Central memory CD4-positive, alpha-beta T cell (primary cell): ENCODE measurements around the gene GIT1.
"Not testable (repeated sequence)": the region's sequence is repeated elsewhere in the genome, so short reads cannot be mapped to it uniquely, and the experiment has no call there.

Experiments used
- DNase-seq: peaks from one replicate; pipeline ENCODE4 v3.0.0; 2022

The GIT1 gene

DNA sequence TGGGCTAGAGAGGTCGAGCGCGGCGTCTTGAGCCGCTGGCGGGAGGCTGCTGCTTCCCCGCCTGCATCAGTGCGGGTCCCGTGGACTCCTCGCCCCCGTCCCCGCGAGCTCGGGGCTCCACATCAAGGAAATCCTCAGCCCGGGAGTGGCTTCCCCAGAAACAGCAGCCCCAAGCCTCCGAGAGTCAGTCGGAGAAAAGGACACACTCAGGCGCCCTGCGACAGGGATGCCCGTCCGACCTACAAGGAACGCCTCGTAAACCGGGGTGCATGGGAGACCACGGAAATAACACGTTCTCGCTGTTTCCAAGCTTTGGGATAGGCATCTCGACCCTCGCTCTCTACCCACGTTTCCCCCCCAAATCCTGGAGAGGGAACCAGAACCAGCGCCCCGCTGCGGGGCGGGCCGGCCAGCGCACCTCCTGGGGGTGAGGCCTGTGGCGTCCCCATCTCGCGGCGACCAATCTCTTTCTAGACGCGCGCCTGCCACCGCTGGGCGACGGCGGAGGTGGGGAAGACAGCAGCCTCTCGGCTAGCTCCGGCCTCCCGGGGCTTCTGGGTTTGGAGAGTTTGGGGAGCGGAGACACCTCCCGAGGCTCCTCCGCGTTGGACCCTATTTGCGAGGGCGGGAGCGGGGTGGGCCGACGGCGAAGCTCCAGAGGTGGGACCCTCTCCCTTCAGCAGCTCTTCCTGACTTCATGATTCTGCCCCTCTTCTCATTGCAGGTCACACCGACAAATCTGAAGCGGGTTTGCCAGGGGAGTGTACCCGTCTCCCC lies 21.7 kb downstream of the GIT1 start:
- DNase-seq: peak; percentile 72

DNA sequence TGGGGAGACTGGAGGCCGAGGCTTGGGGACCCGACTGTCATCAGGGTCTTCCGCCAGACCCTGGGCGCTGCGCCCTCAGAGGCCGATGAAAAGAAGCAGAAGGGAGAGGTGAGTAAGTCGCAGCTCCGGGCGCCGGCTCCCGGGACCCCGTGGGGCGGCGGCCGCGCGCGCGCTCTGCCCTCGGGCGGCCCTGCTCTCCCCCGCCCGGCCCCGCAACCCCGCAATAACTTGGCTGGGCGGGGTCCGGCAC lies 22.2 kb downstream of the GIT1 start:
- no peak for DNase-seq

DNA sequence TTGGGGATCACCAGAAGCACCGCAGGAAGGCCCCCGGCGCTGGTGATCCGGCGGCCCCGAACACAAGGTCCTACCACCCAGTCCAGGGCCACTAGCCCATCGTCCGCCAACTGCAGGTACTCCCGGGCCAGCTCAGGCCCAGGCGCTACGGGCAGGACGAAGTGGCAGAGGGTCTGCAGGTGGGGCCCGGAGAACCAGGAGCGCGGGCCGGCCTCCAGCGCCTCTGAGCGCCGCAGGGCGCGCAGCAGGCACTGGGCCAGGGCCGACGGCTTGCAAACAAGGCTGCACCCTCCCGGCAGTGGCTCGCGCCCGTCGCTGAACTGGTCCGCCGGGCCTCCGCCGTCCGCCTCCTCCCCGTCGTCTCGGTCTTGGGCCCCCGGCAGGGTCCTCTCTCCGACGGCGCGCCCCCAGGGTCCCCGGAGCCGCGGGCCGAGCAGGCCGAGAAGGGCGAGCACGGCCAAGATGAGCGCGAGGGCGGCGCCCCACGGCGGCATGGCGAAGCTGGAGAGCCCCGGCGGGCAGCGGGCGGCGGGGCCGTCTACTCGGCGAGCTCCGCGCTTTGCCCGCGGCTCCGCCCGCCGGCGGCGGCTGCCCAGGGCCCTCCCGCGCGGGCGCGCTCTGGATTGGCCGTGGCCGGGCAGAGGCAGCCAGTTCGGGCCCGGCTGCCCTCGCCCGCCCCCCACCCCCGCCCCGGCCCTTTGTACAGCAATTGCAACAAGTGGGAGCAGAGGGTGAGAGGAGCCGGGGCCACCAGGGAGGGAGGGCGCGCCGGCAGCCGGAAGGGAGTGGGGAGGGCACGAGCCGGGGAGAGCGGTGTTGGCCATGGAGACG lies 22.8 kb downstream of the GIT1 start, which contains the start of gene ABHD15:
Gene ABHD15 (minus strand): TSS at position 565 of the 831 bp plus-strand sequence. CDS start 71 bp downstream, at position 494.
- peak; percentile 59 for DNase-seq

DNA sequence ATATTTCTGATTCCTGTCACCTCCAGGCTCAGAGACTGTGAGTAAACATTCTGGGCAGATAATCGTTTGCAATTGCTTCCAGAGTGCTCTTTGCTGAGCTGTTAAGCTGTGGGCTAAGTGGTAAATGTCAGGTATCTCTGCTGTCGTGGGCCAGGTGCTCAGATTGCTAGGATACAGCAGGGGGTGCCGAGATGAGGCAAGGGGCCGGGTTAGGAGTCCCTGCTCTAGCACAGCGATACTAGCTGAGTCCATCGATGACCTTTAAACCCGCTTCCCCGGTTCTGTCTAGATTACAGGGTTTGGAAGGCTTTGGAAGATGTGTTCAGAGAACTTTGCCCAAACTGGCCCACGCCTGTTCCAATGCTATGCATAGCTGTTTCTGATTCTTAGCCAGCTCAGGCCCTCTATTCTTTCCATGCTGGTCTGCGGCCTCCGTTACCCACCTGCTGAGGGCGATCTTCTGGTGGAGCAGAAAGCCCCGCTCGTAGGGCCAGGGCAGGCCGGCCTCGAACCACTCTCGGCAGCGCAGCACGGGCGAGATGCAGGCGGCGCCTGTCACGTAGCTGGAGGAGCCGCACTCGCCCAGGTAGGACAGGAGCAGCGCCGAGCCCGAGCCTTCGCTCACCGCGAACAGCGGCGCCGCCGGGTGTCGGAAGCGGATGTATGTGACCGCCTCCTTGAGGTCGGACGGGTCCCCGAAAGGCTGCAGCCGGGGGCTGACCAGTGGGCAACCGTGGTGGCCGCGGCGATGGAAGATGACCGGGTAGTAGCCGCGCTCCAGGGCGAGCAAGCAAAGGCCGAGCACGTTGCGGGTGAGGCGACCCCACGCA lies 23.6 kb downstream of the GIT1 start:
- peak; percentile 56 for DNase-seq

DNA sequence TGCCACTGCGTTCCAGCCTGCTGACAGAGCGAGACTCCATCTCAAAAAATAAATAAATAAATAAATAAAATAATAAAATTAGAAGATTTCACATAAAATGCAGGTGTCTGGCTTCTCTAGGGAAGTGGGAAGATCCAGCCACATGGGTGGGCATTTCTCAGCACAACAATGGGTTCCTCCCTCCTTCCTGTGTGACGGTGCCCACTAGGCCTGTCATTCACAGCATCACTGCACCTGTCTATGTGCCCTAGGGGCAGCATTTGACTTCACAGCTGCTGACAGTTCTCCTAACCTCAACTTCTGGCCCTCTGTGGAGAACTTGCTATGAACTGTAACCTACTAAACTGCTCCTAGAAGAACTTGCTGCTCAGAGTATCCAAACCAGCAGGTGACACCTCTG lies 25.6 kb downstream of the GIT1 start:
- no peak for DNase-seq

DNA sequence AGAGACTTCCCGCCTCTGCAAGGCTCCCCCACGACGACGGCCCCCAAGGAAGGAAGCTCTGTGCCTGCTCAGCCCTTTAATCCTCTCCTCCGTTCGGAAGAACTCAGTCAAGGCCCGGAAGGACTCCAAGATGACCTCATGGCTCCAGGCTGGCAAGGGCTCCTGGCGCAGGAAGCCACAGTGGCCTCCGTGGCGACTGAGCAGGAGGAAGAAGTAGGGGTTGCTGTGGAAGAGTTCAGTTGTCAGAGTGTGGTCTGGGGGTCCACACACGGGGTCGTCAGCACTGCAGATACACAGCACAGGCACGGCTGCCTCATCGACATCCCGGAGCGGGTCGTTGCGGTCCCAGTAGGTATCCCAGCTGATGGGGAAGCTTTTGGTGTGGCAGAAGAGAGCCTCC lies 26.8 kb downstream of the GIT1 start:
- no peak for DNase-seq

DNA sequence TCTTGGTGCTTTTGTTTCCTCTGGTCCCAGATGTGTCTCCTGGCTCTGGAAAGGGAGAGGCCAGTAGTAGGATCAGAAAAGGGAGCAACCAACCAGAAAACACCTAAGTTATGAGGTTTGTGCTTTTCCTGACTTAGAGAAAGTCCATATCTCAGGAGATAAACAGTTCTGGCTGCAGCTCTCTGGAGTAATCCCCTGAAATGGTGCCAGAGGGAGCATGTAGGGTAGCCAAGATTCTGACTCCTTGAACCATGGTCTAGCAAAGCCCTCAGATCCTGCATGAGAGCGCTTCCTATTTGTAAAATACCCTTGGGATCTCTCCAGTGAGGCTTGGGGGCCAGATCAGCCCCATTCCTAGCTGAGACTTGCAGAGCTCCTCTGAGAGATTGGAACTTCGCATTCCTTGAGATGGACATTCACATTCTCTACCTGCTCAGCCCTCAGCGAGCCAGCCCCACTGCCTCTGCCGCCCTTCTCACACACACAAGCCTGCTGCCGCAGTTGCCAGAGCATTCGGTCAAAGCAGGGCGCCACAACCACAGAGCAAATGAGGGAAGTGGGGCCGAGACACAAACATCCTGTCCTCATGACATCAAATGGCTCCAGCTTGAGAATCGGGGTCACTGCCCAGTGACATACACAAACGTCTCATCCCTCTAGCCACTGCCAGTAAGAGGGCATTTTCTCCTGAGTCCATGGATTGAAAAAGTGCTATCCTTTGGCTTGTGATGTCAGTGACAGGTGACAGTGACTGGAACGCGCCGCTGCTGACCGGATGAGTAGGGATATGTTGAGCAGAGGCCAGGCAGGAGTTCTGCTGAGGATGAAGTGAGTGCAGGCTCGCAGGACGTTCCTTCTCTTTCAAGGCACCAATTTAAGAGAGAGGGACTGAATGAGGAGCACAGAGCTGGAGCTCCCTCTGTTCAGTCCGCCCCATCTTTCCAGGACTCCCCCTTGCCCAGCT lies 27.6 kb downstream of the GIT1 start:
- DNase-seq: no peak

DNA sequence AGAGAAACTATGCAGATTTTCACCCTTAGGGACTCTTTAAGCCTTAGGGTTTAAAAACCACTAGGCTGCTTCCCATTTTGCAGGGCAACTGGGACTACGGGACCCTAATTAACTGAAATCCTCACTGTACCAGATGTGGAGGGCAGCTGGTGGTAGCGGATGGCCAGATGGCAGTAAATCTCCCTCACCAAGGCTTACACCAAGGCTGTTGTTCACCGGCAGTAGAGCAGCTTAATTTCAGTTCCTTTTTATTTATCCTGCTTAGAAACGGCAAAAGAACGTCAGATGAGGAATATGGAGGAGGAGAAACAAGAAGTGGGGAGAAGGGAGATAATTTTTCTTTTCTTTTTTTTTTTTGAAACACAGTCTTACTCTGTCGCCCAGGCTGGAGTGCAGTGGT lies 29.1 kb downstream of the GIT1 start:
- DNase-seq: no peak

DNA sequence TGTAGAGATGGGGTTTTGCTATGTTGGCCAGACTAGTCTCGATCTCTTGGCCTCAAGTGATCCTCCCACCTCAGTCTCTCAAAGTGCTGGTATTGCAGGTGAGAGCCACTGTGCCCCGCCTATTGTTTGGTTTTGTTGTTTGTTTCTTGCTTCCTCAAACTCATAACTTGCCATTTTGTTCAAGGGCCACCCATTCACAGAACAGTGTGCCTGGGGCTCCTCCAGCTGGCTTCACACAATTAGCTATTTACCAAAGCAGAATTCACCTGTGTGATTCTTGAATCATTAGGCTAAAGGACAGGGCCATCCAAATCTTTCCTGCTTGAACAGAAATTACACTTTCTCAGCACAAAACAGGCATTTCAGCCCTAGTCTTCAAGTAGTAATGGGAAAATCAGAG lies 29.8 kb downstream of the GIT1 start:
- DNase-seq: no peak

DNA sequence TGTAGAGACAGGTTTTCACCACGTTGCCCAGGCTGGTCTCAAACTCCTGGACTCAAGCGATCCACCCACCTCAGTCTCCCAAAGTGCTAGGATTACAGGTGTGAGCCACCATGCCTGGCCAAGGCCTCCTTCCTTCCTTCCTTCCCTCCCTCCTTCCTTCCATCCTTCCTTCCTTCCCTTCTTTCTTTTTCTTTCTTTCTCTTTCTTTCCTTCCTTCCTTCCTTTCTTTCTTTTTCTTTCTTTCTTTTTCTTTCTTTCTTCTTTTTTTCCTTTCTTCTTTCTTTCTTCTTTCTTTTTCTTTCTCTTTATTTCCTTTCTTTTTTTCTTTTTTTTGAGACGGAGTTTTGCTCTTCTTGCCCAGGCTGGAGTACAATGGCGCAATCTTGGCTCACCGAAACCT lies 31.3 kb downstream of the GIT1 start:
- not testable (repeated sequence) for DNase-seq

DNA sequence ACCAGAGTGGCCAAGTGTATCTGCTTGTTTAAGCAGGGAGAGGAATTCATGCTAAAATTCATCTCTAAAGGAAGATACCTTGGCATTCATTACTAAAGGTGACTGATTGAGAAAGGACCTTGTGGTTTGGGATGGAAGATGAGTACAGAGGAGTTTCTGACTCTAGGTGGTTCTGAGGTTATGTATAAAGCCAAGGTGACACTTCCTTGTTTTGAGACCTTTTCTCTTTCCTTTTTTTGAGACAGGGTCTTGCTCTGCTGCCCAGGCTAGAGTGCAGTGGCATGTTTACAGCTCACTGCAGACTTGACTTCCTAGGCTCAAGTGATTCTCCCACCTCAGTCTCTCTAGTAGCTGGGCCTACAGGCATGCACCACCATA lies 31.7 kb downstream of the GIT1 start:
- DNase-seq: no peak

DNA sequence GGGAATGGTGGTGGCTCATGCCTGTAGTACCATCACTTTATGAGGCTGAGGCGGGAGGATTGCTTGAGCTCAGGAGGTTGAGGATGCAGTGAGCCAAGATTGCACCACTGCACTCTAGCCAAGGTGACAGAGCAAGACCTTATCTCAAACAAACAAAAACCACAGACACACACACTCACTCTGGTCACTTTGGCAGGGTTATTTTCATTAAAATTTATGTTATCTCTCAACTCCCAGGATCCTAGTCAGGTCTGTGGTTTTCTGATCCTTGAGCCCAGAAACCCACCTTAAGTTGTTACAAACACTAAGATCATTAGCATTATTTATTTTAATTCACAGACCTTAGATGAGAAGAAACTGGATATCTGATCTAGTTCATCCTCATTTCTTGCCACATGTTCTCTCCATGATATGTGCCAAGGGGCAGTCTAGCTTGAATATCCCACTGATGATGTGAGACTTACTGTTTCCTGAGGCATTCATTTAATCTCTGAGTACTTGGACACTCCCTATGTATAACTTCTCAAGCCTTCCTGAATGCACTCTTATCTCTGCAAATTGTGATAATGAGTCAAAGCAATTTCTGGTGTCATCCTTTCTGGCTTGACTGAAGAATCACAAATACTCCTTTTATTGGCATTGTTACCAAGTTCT lies 32.2 kb downstream of the GIT1 start:
- no peak for DNase-seq

DNA sequence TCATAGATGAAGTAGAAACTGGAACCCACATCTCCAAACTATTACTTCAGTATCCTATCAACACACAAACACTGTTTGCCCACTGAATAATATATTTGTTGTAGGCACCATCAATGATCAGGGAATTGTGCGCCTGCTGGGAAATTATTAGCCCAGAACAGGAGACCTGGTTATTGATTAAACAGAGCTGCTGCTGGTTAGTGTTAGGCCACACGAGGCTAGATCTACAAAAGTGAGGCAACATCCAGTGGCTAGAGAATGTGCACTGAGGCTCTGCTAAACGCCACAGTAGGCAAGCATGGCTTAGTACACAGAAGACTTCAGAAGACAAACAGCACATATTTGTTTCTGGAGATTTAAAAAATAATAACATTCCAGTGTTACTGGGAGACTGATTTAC lies 33.6 kb downstream of the GIT1 start:
- no peak for DNase-seq

DNA sequence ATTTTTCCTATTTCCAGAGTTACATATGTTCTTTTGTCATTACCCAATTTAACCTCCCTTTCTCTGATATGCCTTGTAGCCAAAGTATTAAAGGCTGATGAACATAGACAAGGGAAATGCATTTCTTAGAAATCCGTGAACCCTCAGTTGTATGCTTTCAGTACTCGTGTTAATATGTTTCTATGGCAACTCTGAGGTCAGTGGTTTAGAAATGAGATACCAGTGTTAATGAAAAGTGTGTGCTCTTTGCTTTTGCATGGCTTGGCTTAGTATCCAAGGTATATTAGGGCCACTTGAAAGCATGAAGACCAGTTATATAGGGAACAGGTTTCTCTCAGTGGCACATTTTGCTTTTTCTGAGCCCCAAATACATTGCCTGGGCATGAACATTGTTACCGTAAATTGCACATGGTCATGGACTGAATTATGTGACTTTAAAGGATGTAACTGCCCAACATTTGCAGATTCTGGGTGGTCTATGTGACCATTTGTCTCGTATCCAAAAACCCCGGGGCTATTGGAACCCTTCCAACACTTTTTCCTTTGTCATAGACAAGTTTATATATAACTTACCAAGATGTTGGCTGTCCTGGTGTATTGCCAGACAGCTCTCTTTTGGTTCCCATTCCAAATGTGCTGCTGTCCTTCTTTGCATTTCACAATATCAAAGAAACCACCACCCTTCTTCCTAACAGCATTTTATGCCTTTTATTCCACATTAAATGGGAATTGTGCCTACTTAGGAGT lies 40.1 kb downstream of the GIT1 start:
- DNase-seq: no peak

DNA sequence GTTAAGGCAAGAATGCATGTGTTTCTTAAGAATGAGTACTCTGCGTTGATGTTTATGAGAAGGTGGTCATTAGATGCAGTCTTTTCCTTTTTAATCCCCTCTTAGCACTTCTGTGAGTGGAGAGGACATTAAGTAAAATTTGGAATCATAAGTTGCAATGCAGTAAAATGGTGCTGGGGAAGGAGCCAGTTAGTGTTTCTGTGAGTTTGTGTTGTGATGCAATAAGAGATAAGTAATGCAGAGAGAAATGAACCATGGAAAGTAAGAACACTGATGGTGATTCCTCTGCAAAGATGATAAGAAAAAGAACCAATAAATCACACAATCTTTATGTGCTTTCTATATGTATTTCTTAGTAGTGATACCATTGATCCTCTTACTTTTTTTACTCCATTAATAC lies 42.6 kb downstream of the GIT1 start:
- no peak for DNase-seq

DNA sequence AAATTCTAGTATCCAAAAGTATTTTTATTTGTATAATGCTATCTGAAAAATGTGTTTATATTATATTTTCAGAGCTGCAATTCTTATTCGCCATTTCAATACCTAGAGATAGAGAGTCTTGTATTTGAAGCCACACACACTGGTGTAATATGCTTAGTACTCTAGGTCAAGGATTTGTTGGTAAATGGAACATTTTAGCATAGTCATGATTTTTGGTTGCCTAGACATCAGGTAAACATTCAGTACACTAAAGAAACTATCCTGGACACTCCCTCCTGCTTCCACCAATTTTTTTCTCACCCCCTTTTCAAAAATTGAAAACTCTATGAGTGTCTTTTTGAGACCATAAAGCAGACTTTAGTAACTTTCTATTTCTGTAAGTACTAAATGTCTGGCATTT lies 43.4 kb downstream of the GIT1 start:
- no peak for DNase-seq

DNA sequence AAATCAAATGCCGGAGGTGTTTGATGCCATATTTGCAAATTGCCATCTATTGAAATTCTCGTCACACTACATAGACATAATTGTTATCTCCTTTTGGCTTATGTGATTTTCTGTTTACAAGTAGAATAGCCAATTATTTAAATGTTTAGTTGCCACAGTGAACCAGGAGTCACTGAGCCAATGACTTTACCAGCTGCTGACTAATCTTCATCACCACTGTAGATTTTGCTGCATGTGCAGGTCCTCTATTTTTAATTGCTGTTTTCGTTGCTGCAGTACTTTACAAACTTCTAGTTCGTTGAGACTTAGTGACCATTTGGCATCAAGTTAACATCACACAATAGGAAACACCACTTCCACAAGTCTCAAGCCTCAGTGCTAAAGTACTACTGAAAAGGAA lies 45.4 kb downstream of the GIT1 start:
- no peak for DNase-seq

DNA sequence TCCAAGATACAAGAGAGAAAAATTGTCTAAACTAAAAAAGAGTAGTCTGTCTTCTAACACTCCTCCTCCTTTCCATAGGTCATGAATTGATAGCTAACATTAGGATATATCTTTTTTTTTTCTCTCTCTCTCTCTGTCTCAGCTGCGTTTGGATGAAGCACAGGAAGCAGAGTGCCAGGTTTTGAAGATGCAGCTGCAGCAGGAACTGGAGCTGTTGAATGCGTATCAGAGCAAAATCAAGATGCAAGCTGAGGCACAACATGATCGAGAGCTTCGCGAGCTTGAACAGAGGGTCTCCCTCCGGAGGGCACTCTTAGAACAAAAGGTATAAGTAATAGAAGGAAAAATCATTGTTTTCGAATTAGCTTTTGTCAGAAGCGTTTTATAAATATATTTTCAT lies 55.5 kb downstream of the GIT1 start:
- no peak for DNase-seq

DNA sequence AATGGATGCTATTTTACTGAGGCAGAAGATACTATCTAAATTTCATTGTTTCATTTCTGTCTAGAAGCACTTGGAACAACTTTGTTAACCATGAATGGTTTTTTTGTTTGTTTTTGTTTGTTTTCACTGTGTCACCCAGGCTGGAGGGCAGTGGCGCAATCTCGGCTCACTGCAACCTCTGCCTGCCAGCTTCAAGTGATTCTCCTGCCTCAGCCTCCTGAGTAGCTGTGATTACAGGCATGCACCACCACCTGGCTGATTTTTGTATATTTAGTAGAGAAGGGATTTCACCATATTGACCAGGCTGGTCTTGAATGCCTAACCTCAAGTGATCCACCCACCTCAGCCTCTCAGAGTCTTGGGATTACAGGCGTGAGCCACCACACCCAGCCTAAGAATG lies 63.1 kb downstream of the GIT1 start:
- no peak for DNase-seq

DNA sequence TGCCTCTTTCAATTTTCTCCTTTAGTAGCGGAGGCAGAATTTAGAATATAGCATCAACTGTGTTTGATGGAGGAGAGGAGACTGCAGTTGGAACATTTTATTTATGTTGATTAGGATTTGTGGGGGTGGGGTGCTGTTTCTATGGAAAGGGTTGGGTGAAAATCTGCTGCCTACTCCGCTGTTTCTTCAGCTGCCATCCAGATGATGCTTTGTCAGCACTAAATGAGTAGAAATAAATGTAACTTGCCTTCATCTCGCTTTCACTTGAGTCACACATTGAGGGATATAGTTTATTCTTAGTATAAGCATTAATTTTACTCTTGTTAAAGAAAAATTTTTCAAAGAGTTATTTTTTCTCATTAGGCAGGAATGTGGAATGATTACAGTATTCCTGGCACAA lies 64.8 kb downstream of the GIT1 start:
- no peak for DNase-seq
